ENCODE measurements around the gene CR1L. TPM values are rescaled to one million over a fixed set of nuclear protein-coding genes. Genes with fewer than 3 reads are reported as not detected.

The CR1L gene
- total and polyA plus RNA-seq, 9 of the 15 experiments (the other 6 are each of a cell fraction or from before 2014, with no cell fraction given): 10.1 to 74.8 (median 34.3) TPM

GRCh38 chr1:207645635-207646081 is 725 bp downstream of the CR1L start (continued):
- TF ChIP-seq E2F8 (IDR thresholded peaks at IDR 0.05; ENCODE audit: low read depth, partially characterized antibody): no peak
- TF ChIP-seq ZEB2 (IDR thresholded peaks at IDR 0.05): peak; percentile 80
- TF ChIP-seq RBBP5 (IDR thresholded peaks at IDR 0.05; ENCODE audit: borderline replicate concordance, insufficient read depth, low read length, poor library complexity, severe bottlenecking): peak; percentile 92
- peak in 1 of 2 experiments; percentile 22 for TF ChIP-seq E2F6 (IDR thresholded peaks at IDR 0.05; ENCODE audit: borderline replicate concordance in 1 of 2, extremely low read depth in 1 of 2, insufficient read depth in 1 of 2, insufficient read length in 1 of 2, low read depth in 1 of 2, low read length in 1 of 2, poor library complexity in 1 of 2, severe bottlenecking in 1 of 2)
- TF ChIP-seq ZKSCAN3 (CRISPR knock-in tag; IDR thresholded peaks at IDR 0.05): no peak
- 0 out of 2 replicates have a peak, but pooled peaks have one; percentile 42 for TF ChIP-seq NR2C2 (CRISPR knock-in tag; IDR thresholded peaks at IDR 0.05)
- peak; percentile 35; the same call in 1 of the 2 replicates for TF ChIP-seq NR2C2 (tag; IDR thresholded peaks at IDR 0.05)
- 0 out of 4 replicates have a peak, but pooled peaks of 1 of the 2 experiments have one; percentile 35 for TF ChIP-seq KDM4B (IDR thresholded peaks at IDR 0.05; ENCODE audit: borderline replicate concordance in 2 of 2, low read depth in 1 of 2)
- TF ChIP-seq USF1 (CRISPR knock-in tag; IDR thresholded peaks at IDR 0.05): no peak

Measured in K562 (cell line).